ENCODE results near the gene NPFFR1. TPM values are rescaled to one million over a fixed set of nuclear protein-coding genes. Genes with fewer than 3 reads are reported as not detected.

The NPFFR1 gene
- total and polyA plus RNA-seq, 2 experiments from 2014 or later, result 0.03 to 0.05 TPM

- DNase-seq (ENCODE audit: low spot score) (no peak), ATAC-seq (no peak)
- H3K27me3 Mint-ChIP-seq (ENCODE audit: insufficient read depth, low read depth, poor library complexity), result peaks cover 12% of the 10 kb centered on the region
- peaks cover 19% of the 10 kb centered on the region for H3K36me3 Mint-ChIP-seq (ENCODE audit: low read depth)
- Histone ChIP-seq H3K4me3 (no peak overlapping the region), H3K79me2 (replicated peaks; ENCODE audit: insufficient read depth) (no peaks in the 10 kb centered on the region), H3K27me3 (ENCODE audit: insufficient read depth) (no peaks in the 10 kb centered on the region), H3K27ac (ENCODE audit: low read depth) (no peak overlapping the region), H3K36me3 (ENCODE audit: insufficient read depth) (no peaks in the 10 kb centered on the region), H3K9me2 (ENCODE audit: insufficient read depth) (no peaks in the 10 kb centered on the region), H2AFZ (no peak overlapping the region), H3F3A (replicated peaks; ENCODE audit: low read depth) (no peaks in the 10 kb centered on the region), H4K20me1 (replicated peaks; ENCODE audit: insufficient read depth) (no peaks in the 10 kb centered on the region), H3K4me2 (no peak overlapping the region), H3K4me1 (ENCODE audit: insufficient read depth) (no peaks in the 10 kb centered on the region)
- no peak overlapping the region for H3K27ac Mint-ChIP-seq
- TF ChIP-seq, protein P1, sequence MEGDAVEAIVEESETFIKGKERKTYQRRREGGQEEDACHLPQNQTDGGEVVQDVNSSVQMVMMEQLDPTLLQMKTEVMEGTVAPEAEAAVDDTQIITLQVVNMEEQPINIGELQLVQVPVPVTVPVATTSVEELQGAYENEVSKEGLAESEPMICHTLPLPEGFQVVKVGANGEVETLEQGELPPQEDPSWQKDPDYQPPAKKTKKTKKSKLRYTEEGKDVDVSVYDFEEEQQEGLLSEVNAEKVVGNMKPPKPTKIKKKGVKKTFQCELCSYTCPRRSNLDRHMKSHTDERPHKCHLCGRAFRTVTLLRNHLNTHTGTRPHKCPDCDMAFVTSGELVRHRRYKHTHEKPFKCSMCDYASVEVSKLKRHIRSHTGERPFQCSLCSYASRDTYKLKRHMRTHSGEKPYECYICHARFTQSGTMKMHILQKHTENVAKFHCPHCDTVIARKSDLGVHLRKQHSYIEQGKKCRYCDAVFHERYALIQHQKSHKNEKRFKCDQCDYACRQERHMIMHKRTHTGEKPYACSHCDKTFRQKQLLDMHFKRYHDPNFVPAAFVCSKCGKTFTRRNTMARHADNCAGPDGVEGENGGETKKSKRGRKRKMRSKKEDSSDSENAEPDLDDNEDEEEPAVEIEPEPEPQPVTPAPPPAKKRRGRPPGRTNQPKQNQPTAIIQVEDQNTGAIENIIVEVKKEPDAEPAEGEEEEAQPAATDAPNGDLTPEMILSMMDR (conservative IDR thresholded peaks at IDR 0.05; ENCODE audit: low read depth in 2 of 2), result no peak
- no peak for TF ChIP-seq ETS1 (IDR thresholded peaks at IDR 0.05)
- no peak for TF ChIP-seq STAT1 (IDR thresholded peaks at IDR 0.05; ENCODE audit: unreplicated experiment)
- TF ChIP-seq EZH2 (IDR thresholded peaks at IDR 0.05; ENCODE audit: low read depth, unreplicated experiment), result no peak
- no peak for TF ChIP-seq ZNF114 (CRISPR knock-in tag; IDR thresholded peaks at IDR 0.05)
- TF ChIP-seq, protein P2, sequence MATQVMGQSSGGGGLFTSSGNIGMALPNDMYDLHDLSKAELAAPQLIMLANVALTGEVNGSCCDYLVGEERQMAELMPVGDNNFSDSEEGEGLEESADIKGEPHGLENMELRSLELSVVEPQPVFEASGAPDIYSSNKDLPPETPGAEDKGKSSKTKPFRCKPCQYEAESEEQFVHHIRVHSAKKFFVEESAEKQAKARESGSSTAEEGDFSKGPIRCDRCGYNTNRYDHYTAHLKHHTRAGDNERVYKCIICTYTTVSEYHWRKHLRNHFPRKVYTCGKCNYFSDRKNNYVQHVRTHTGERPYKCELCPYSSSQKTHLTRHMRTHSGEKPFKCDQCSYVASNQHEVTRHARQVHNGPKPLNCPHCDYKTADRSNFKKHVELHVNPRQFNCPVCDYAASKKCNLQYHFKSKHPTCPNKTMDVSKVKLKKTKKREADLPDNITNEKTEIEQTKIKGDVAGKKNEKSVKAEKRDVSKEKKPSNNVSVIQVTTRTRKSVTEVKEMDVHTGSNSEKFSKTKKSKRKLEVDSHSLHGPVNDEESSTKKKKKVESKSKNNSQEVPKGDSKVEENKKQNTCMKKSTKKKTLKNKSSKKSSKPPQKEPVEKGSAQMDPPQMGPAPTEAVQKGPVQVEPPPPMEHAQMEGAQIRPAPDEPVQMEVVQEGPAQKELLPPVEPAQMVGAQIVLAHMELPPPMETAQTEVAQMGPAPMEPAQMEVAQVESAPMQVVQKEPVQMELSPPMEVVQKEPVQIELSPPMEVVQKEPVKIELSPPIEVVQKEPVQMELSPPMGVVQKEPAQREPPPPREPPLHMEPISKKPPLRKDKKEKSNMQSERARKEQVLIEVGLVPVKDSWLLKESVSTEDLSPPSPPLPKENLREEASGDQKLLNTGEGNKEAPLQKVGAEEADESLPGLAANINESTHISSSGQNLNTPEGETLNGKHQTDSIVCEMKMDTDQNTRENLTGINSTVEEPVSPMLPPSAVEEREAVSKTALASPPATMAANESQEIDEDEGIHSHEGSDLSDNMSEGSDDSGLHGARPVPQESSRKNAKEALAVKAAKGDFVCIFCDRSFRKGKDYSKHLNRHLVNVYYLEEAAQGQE (IDR thresholded peaks at IDR 0.05; ENCODE audit: unreplicated experiment), result no peak
- TF ChIP-seq, protein P3, sequence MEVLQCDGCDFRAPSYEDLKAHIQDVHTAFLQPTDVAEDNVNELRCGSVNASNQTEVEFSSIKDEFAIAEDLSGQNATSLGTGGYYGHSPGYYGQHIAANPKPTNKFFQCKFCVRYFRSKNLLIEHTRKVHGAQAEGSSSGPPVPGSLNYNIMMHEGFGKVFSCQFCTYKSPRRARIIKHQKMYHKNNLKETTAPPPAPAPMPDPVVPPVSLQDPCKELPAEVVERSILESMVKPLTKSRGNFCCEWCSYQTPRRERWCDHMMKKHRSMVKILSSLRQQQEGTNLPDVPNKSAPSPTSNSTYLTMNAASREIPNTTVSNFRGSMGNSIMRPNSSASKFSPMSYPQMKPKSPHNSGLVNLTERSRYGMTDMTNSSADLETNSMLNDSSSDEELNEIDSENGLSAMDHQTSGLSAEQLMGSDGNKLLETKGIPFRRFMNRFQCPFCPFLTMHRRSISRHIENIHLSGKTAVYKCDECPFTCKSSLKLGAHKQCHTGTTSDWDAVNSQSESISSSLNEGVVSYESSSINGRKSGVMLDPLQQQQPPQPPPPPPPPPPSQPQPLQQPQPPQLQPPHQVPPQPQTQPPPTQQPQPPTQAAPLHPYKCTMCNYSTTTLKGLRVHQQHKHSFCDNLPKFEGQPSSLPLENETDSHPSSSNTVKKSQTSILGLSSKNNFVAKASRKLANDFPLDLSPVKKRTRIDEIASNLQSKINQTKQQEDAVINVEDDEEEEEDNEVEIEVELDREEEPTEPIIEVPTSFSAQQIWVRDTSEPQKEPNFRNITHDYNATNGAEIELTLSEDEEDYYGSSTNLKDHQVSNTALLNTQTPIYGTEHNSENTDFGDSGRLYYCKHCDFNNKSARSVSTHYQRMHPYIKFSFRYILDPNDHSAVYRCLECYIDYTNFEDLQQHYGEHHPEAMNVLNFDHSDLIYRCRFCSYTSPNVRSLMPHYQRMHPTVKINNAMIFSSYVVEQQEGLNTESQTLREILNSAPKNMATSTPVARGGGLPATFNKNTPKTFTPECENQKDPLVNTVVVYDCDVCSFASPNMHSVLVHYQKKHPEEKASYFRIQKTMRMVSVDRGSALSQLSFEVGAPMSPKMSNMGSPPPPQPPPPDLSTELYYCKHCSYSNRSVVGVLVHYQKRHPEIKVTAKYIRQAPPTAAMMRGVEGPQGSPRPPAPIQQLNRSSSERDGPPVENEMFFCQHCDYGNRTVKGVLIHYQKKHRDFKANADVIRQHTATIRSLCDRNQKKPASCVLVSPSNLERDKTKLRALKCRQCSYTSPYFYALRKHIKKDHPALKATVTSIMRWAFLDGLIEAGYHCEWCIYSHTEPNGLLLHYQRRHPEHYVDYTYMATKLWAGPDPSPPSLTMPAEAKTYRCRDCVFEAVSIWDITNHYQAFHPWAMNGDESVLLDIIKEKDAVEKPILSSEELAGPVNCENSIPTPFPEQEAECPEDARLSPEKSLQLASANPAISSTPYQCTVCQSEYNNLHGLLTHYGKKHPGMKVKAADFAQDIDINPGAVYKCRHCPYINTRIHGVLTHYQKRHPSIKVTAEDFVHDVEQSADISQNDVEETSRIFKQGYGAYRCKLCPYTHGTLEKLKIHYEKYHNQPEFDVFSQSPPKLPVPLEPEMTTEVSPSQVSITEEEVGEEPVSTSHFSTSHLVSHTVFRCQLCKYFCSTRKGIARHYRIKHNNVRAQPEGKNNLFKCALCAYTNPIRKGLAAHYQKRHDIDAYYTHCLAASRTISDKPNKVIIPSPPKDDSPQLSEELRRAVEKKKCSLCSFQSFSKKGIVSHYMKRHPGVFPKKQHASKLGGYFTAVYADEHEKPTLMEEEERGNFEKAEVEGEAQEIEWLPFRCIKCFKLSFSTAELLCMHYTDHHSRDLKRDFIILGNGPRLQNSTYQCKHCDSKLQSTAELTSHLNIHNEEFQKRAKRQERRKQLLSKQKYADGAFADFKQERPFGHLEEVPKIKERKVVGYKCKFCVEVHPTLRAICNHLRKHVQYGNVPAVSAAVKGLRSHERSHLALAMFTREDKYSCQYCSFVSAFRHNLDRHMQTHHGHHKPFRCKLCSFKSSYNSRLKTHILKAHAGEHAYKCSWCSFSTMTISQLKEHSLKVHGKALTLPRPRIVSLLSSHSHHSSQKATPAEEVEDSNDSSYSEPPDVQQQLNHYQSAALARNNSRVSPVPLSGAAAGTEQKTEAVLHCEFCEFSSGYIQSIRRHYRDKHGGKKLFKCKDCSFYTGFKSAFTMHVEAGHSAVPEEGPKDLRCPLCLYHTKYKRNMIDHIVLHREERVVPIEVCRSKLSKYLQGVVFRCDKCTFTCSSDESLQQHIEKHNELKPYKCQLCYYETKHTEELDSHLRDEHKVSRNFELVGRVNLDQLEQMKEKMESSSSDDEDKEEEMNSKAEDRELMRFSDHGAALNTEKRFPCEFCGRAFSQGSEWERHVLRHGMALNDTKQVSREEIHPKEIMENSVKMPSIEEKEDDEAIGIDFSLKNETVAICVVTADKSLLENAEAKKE (CRISPR knock-in tag; IDR thresholded peaks at IDR 0.05), result no peak
- TF ChIP-seq JUNB (IDR thresholded peaks at IDR 0.05; ENCODE audit: unreplicated experiment), result no peak
- TF ChIP-seq POLR2AphosphoS5 (IDR thresholded peaks at IDR 0.05; ENCODE audit: low read depth), result no peak
- no peak for TF ChIP-seq NANOG (IDR thresholded peaks at IDR 0.05; ENCODE audit: borderline replicate concordance)
- no peak for TF ChIP-seq ZNF331 (CRISPR knock-in tag; IDR thresholded peaks at IDR 0.05; ENCODE audit: low read depth)
- no peak for TF ChIP-seq CREB1 (CRISPR knock-in tag; IDR thresholded peaks at IDR 0.05; ENCODE audit: low read depth)
- peaks cover 8% of the 10 kb centered on the region; the same call in 2 of the 3 replicates for H3K4me1 Mint-ChIP-seq
- H3K9me3 Mint-ChIP-seq, result peaks cover 3% of the 10 kb centered on the region
- no peak overlapping the region for H3K4me3 Mint-ChIP-seq
Observed at GRCh38 chr10:70330671-70331070, 46.9 kb upstream of the NPFFR1 start.
